PC-9 (cell line): ENCODE data around the gene CYP27B1. TPM values are rescaled to one million over a fixed set of nuclear protein-coding genes. Genes with fewer than 3 reads are reported as not detected.

Experiments used
- BruUV-seq: library from RNA; stranded (reverse); fragments of 400-500 nt; replicated peaks from 2 replicates; lab custom pipeline; 2021; lab: Mats Ljungman, UMichigan
- CTCF ChIA-PET: fragments of 300-600 bp; sonication (Branson Sonifier 250); formaldehyde crosslinking; loops from one replicate; lab custom pipeline; 2022; ENCODE audit warnings: antibody characterized with exemption; lab: Charles Lee
- POLR2A ChIA-PET: fragments of 300-600 bp; sonication (Branson Sonifier 250); formaldehyde crosslinking; loops from one replicate; lab custom pipeline; 2022; ENCODE audit warnings: antibody characterized with exemption; ENCODE audit not compliant: unreplicated experiment; lab: Charles Lee
- DNase-seq, 2 experiments: peaks; one replicate each; pipeline versions ENCODE4 v3.0.0 to v3.0.0-alpha.2; 2015 to 2022; ENCODE audit warnings: mixed read lengths in 1 of 2
- H2AFZ ChIP-seq: fragments of 200-600 bp; sonication (generic); 2 replicates; pipeline ENCODE4 v1.8.1; 2017; ENCODE audit warnings: antibody characterized with exemption
- H3F3A ChIP-seq: fragments of 200-600 bp; sonication (generic); 2 replicates; pipeline ENCODE4 v1.8.1; 2017; ENCODE audit warnings: antibody characterized with exemption, mild to moderate bottlenecking, low read depth; ENCODE audit not compliant: insufficient read depth
- H3K27ac ChIP-seq: fragments of 200-600 bp; sonication (generic); 2 replicates; pipeline ENCODE4 v1.6.1; 2016; ENCODE audit warnings: mixed run types
- H3K27me3 ChIP-seq: fragments of 200-600 bp; sonication (generic); 2 replicates; pipeline ENCODE4 v1.6.1; 2016; ENCODE audit warnings: low read depth, mixed run types; ENCODE audit not compliant: insufficient read depth
- H3K36me3 ChIP-seq: fragments of 200-600 bp; sonication (generic); 2 replicates; pipeline ENCODE4 v1.6.1; 2016; ENCODE audit warnings: low read depth, mixed run types
- H3K4me1 ChIP-seq: fragments of 200-600 bp; sonication (generic); replicated peaks from 2 replicates; pipeline ENCODE4 v1.6.1; 2016; ENCODE audit warnings: mixed run types; ENCODE audit not compliant: insufficient read depth
- H3K4me2 ChIP-seq: fragments of 200-600 bp; sonication (generic); 2 replicates; pipeline ENCODE4 v1.6.1; 2017; ENCODE audit warnings: mixed run types
- H3K4me3 ChIP-seq: fragments of 200-600 bp; sonication (generic); 2 replicates; pipeline ENCODE4 v1.6.1; 2016; ENCODE audit warnings: mixed run types
- H3K79me2 ChIP-seq: fragments of 200-600 bp; sonication (generic); 2 replicates; pipeline ENCODE4 v1.6.1; 2017; ENCODE audit warnings: low read depth, mixed run types
- H3K9me2 ChIP-seq: fragments of 200-600 bp; sonication (generic); 2 replicates; pipeline ENCODE4 v1.8.1; 2017; ENCODE audit warnings: mild to moderate bottlenecking; ENCODE audit not compliant: insufficient read depth
- H3K9me3 ChIP-seq: fragments of 200-600 bp; sonication (generic); 2 replicates; pipeline ENCODE4 v1.8.1; 2016; ENCODE audit warnings: low read depth; ENCODE audit not compliant: insufficient read depth
- H4K20me1 ChIP-seq: fragments of 200-600 bp; sonication (generic); 2 replicates; pipeline ENCODE4 v1.8.1; 2017; ENCODE audit not compliant: insufficient read depth
- CTCF ChIP-seq: fragments of 200-600 bp; sonication (generic); conservative IDR thresholded peaks from 2 replicates; pipeline ENCODE4 v1.6.1; 2017; ENCODE audit warnings: mixed run types, antibody characterized with exemption, mild to moderate bottlenecking, moderate library complexity
- EZH2 ChIP-seq: fragments of 200-600 bp; sonication (generic); IDR thresholded peaks from 2 replicates; pipeline ENCODE4 v1.8.0; 2017; ENCODE audit warnings: antibody characterized with exemption, low read depth
- intact Hi-C: fragments of 100-400 bp; cut with micrococcal nuclease; formaldehyde crosslinking; loops from one replicate; pipeline ENCODE4 v1.10.0; 2022; ENCODE audit not compliant: unreplicated experiment
- total RNA-seq: library from RNA; stranded (reverse); gene quantifications from 2 replicates; pipeline ENCODE4 v1.2.3, GENCODE V29; 2021

The CYP27B1 gene
- total RNA-seq, 1 experiment from 2014 or later: 1.8 TPM

- no peak overlapping the region for H2AFZ ChIP-seq
- POLR2A ChIA-PET: interaction anchor here (0.6 kb wide), 1 partner anchor 266 kb away, joined by 4 read pairs; no protein-coding TSS in a partner anchor
- peaks cover 14% of the 10 kb centered on the region for H3K79me2 ChIP-seq
- TF ChIP-seq EZH2 (no peak), CTCF (no peak)
- H3K4me1 ChIP-seq: peaks cover 8% of the 10 kb centered on the region
- intact Hi-C loops: no loop called here
- no peaks in the 10 kb centered on the region for H4K20me1 ChIP-seq
- H3K4me2 ChIP-seq: no peak overlapping the region
- H3K9me3 ChIP-seq: no peaks in the 10 kb centered on the region
- H3F3A ChIP-seq: peaks cover 10% of the 10 kb centered on the region; the same call in 1 of the 2 replicates
- peaks cover 17% of the 10 kb centered on the region for H3K36me3 ChIP-seq
- H3K4me3 ChIP-seq: no peak overlapping the region
- BruUV-seq: no TSS peak
- no peak overlapping the region for H3K27ac ChIP-seq
- no peaks in the 10 kb centered on the region for H3K9me2 ChIP-seq
- CTCF ChIA-PET: interaction anchor here (0.6 to 0.7 kb wide), 2 partner anchors 65 to 100 kb away, joined by 4 read pairs; partner anchors contain the start of gene CTDSP2
- H3K27me3 ChIP-seq: no peaks in the 10 kb centered on the region
- DNase-seq: no peak
Measured at GRCh38 chr12:57781244-57781643, 14.4 kb upstream of the CYP27B1 start.

GRCh38 chr12:57780284-57780897, 13.5 kb upstream of the CYP27B1 start:
- Histone ChIP-seq H3K9me2 (no peaks in the 10 kb centered on the region), H2AFZ (no peak overlapping the region), H3K4me1 (peaks cover 8% of the 10 kb centered on the region), H3K4me2 (no peak overlapping the region), H3K79me2 (peaks cover 14% of the 10 kb centered on the region), H3K9me3 (no peaks in the 10 kb centered on the region), H3K27me3 (no peaks in the 10 kb centered on the region), H4K20me1 (no peaks in the 10 kb centered on the region), H3K27ac (no peak overlapping the region), H3K36me3 (peaks cover 8% of the 10 kb centered on the region), H3K4me3 (no peak overlapping the region), H3F3A (peaks cover 10% of the 10 kb centered on the region; the same call in 1 of the 2 replicates)
- DNase-seq: no peak
- ChIA-PET CTCF (no interaction called here), POLR2A (no interaction called here)
- BruUV-seq: no TSS peak
- TF ChIP-seq EZH2: no peak
- no peak for TF ChIP-seq CTCF
- intact Hi-C loops: no loop called here

- Histone ChIP-seq H3K4me1 (peaks cover 8% of the 10 kb centered on the region), H3K4me2 (no peak overlapping the region), H3K27ac (no peak overlapping the region), H4K20me1 (no peaks in the 10 kb centered on the region), H3K36me3 (peaks cover 5% of the 10 kb centered on the region; the same call in 1 of the 2 replicates), H3F3A (peaks cover 10% of the 10 kb centered on the region; the same call in 1 of the 2 replicates), H3K27me3 (no peaks in the 10 kb centered on the region), H3K9me2 (no peaks in the 10 kb centered on the region), H3K4me3 (no peak overlapping the region), H3K79me2 (peaks cover 14% of the 10 kb centered on the region), H3K9me3 (no peaks in the 10 kb centered on the region), H2AFZ (no peak overlapping the region)
- no peak for DNase-seq
- CTCF ChIA-PET: no interaction called here
- TF ChIP-seq CTCF: no peak
- no peak for TF ChIP-seq EZH2
- BruUV-seq: no TSS peak
- POLR2A ChIA-PET: no interaction called here
- intact Hi-C loops: no loop called here
Measured at GRCh38 chr12:57779736-57780135, 12.9 kb upstream of the CYP27B1 start.
